NB4 (cell line): ENCODE results near the gene CALCOCO1.

ENCODE experiments used
- CTCF ChIP-seq: IDR thresholded peaks from one replicate; pipeline ENCODE4 v1.5.1; 2012; ENCODE audit warnings: low read depth, low read length
- POLR2A ChIP-seq: IDR thresholded peaks from 2 replicates; pipeline ENCODE4 v1.6.1; 2011; ENCODE audit warnings: mild to moderate bottlenecking; ENCODE audit not compliant: insufficient read length; ENCODE audit errors: extremely low read depth

- TF ChIP-seq CTCF (no peak), POLR2A (no peak)
Observed at GRCh38 chr12:53659571-53659981, 67.7 kb downstream of the CALCOCO1 start.
